GM23338 (cell line): ENCODE results near the gene SUPV3L1.

Source experiments
- CREB1 ChIP-seq: fragments of 250-450 bp; sonication (Bioruptor Pico); IDR thresholded peaks from 2 replicates; pipeline ENCODE4 v1.5.0; 2020; ENCODE audit warnings: low read depth, mild to moderate bottlenecking, moderate library complexity
- CTCF ChIP-seq, 2 experiments: fragments of 200-600 bp in 1 of 2; sonication (generic) in 1 of 2; conservative IDR thresholded peaks; 2 replicates each; pipeline versions ENCODE4 v1.5.1 to v1.6.1; 2016 to 2017; ENCODE audit warnings: antibody characterized with exemption in 2 of 2, low read depth in 2 of 2, mild to moderate bottlenecking in 2 of 2, moderate library complexity in 1 of 2
- EZH2 ChIP-seq: fragments of 200-600 bp; sonication (generic); IDR thresholded peaks from one replicate; pipeline ENCODE4 v1.8.0; 2017; ENCODE audit warnings: antibody characterized with exemption, mild to moderate bottlenecking, low read depth; ENCODE audit not compliant: unreplicated experiment
- EZH2phosphoT487 ChIP-seq: fragments of 200-600 bp; sonication (generic); IDR thresholded peaks from one replicate; pipeline ENCODE4 v1.8.1; 2018; ENCODE audit warnings: antibody characterized with exemption; ENCODE audit not compliant: unreplicated experiment
- JUNB ChIP-seq: IDR thresholded peaks from one replicate; pipeline ENCODE4 v1.6.1; 2016; ENCODE audit warnings: antibody characterized with exemption; ENCODE audit not compliant: unreplicated experiment
- POLR2AphosphoS5 ChIP-seq: IDR thresholded peaks from 2 replicates; pipeline ENCODE4 v1.6.1; 2016; ENCODE audit warnings: antibody characterized with exemption, low read depth
- STAT1 ChIP-seq: IDR thresholded peaks from one replicate; pipeline ENCODE4 v1.6.1; 2016; ENCODE audit warnings: antibody characterized with exemption; ENCODE audit not compliant: unreplicated experiment
- ZNF114 ChIP-seq: fragments of 250-450 bp; sonication (Bioruptor Pico); IDR thresholded peaks from 2 replicates; pipeline ENCODE4 v1.5.0; 2020; ENCODE audit warnings: mild to moderate bottlenecking, moderate library complexity
- TF ChIP-seq, protein P1 (sequence below): IDR thresholded peaks from one replicate; pipeline ENCODE4 v1.6.1; 2018; ENCODE audit warnings: antibody characterized with exemption; ENCODE audit not compliant: unreplicated experiment

- TF ChIP-seq JUNB, result no peak
- TF ChIP-seq CREB1 (CRISPR knock-in tag), result no peak
- TF ChIP-seq CTCF (conservative IDR thresholded peaks at IDR 0.05; ENCODE audit: low read depth in 2 of 2), result no peak
- TF ChIP-seq EZH2phosphoT487, result no peak
- TF ChIP-seq POLR2AphosphoS5, result no peak
- no peak for TF ChIP-seq EZH2
- no peak for TF ChIP-seq STAT1
- no peak for TF ChIP-seq ZNF114 (CRISPR knock-in tag)
- TF ChIP-seq, protein P1, sequence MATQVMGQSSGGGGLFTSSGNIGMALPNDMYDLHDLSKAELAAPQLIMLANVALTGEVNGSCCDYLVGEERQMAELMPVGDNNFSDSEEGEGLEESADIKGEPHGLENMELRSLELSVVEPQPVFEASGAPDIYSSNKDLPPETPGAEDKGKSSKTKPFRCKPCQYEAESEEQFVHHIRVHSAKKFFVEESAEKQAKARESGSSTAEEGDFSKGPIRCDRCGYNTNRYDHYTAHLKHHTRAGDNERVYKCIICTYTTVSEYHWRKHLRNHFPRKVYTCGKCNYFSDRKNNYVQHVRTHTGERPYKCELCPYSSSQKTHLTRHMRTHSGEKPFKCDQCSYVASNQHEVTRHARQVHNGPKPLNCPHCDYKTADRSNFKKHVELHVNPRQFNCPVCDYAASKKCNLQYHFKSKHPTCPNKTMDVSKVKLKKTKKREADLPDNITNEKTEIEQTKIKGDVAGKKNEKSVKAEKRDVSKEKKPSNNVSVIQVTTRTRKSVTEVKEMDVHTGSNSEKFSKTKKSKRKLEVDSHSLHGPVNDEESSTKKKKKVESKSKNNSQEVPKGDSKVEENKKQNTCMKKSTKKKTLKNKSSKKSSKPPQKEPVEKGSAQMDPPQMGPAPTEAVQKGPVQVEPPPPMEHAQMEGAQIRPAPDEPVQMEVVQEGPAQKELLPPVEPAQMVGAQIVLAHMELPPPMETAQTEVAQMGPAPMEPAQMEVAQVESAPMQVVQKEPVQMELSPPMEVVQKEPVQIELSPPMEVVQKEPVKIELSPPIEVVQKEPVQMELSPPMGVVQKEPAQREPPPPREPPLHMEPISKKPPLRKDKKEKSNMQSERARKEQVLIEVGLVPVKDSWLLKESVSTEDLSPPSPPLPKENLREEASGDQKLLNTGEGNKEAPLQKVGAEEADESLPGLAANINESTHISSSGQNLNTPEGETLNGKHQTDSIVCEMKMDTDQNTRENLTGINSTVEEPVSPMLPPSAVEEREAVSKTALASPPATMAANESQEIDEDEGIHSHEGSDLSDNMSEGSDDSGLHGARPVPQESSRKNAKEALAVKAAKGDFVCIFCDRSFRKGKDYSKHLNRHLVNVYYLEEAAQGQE, result no peak
These were observed 33.7 kb downstream of the SUPV3L1 start for GRCh38 chr10:69213591-69214311.
